Esophagus squamous epithelium (tissue), 5 donors: Measurements from ENCODE around the gene LDB2. TPM values are rescaled to one million over a fixed set of nuclear protein-coding genes. Genes with fewer than 3 reads are reported as not detected.

Experiments used
- DNase-seq: peaks from one replicate; lab custom pipeline; 2025; lab: John Stamatoyannopoulos, UW
- H3K27ac ChIP-seq, 4 donors: fragments of 200-600 bp; sonication (generic); one replicate each; pipeline ENCODE4 v1.5.1; 2016 to 2019; ENCODE audit warnings: mild to moderate bottlenecking in 1 of 4
- H3K27me3 ChIP-seq, 4 donors: fragments of 200-600 bp; sonication (generic); 1 replicate in 3 of 4; 2 replicates in 1 of 4; pipeline versions ENCODE4 v1.5.1 to v1.6.0; 2017 to 2021; ENCODE audit warnings: antibody characterized with exemption in 1 of 4
- H3K36me3 ChIP-seq, 3 donors: fragments of 200-600 bp; sonication (generic); one replicate each; pipeline ENCODE4 v1.5.1; 2016 to 2019
- H3K4me1 ChIP-seq, 3 donors: fragments of 200-600 bp; sonication (generic); one replicate each; pipeline ENCODE4 v1.5.1; 2017 to 2019
- H3K4me3 ChIP-seq, 4 donors: fragments of 200-600 bp; sonication (generic); 1 replicate in 3 of 4; 2 replicates in 1 of 4; pipeline ENCODE4 v1.5.1; 2016 to 2019; ENCODE audit warnings: mild to moderate bottlenecking in 2 of 4, moderate library complexity in 1 of 4
- H3K9me3 ChIP-seq, 3 donors: fragments of 200-600 bp; sonication (generic); one replicate each; pipeline ENCODE4 v1.5.1; 2016 to 2019
- CTCF ChIP-seq, 6 experiments: fragments of 450-650 bp in 4 of 6; fragments of 200-600 bp in 2 of 6; sonication (generic) in 2 of 6; IDR thresholded peaks; one replicate each; pipeline ENCODE4 v1.5.1; 2016 to 2019; ENCODE audit warnings: antibody characterized with exemption in 6 of 6, mild to moderate bottlenecking in 4 of 6, moderate library complexity in 4 of 6
- POLR2A ChIP-seq, 4 donors: fragments of 450-650 bp; IDR thresholded peaks; one replicate each; pipeline ENCODE4 v1.6.1; 2017; ENCODE audit warnings: antibody characterized with exemption in 4 of 4, mild to moderate bottlenecking in 4 of 4, moderate library complexity in 3 of 4
- WGBS, 2 donors: methylation state at CpG; one replicate each; pipeline ENCODE4 v1.1.5; 2018; 5-methylcytosine and 5-hydroxymethylcytosine counted together
- intact Hi-C: fragments of 100-400 bp; cut with DNase I; formaldehyde crosslinking; loops from one replicate; pipeline ENCODE4 v1.15.0; 2022
- total RNA-seq, 4 donors: library from RNA; depleted of rRNA; stranded (reverse); fragments of >200 nt; gene quantifications; one replicate each; pipeline ENCODE4 v1.1.0, GENCODE V29; 2016
- donor health status: DM: yes; HTN: yes; CAD: no.

The LDB2 gene
- total RNA-seq, 4 donors from 2014 or later: 3.0 to 16.0 (median 5.9) TPM

GRCh38 chr4:16537926-16538325, 360.5 kb downstream of the LDB2 start:
- TF ChIP-seq POLR2A (IDR thresholded peaks at IDR 0.05): no peak
- TF ChIP-seq CTCF (IDR thresholded peaks at IDR 0.05): no peak
- no peak overlapping the region for H3K27ac ChIP-seq
- H3K4me1 ChIP-seq: peaks cover 7 to 37% (median 8%) of the 10 kb centered on the region in 3 donors
- intact Hi-C loops: no loop called here
- H3K27me3 ChIP-seq: peaks cover 0 to 38% (median 0%) of the 10 kb centered on the region in 4 donors
- WGBS, 2 donors: 46 to 50% methylated on average over 1 of the region's 1 CpG
- H3K9me3 ChIP-seq: no peaks in the 10 kb centered on the region
- DNase-seq: no peak
- H3K4me3 ChIP-seq: no peak overlapping the region
- no peaks in the 10 kb centered on the region for H3K36me3 ChIP-seq

- H3K27ac ChIP-seq: peak overlapping the region in 3 of 4 donors; percentile 23 to 53 (median 49)
- peaks cover 0 to 59% (median 0%) of the 10 kb centered on the region in 4 donors for H3K27me3 ChIP-seq
- 7 to 8% methylated on average over 6 of the region's 6 CpGs for WGBS, 2 donors
- intact Hi-C loops: no loop called here
- TF ChIP-seq CTCF (IDR thresholded peaks at IDR 0.05): no peak
- TF ChIP-seq POLR2A (IDR thresholded peaks at IDR 0.05): no peak
- H3K4me3 ChIP-seq: no peak overlapping the region
- H3K4me1 ChIP-seq: peaks cover 0 to 42% (median 14%) of the 10 kb centered on the region in 3 donors
- no peaks in the 10 kb centered on the region for H3K9me3 ChIP-seq
- no peak for DNase-seq
- no peaks in the 10 kb centered on the region for H3K36me3 ChIP-seq
These were observed 366.0 kb downstream of the LDB2 start for GRCh38 chr4:16532240-16532970.

GRCh38 chr4:16530688-16531635, 367.5 kb downstream of the LDB2 start:
- no peaks in the 10 kb centered on the region for H3K9me3 ChIP-seq
- no peak for DNase-seq
- H3K4me3 ChIP-seq: no peak overlapping the region
- intact Hi-C loops: no loop called here
- 54 to 66% methylated on average over 3 of the region's 3 CpGs for WGBS, 2 donors
- peaks cover 0 to 62% (median 0%) of the 10 kb centered on the region in 4 donors for H3K27me3 ChIP-seq
- TF ChIP-seq POLR2A (IDR thresholded peaks at IDR 0.05) (no peak), CTCF (IDR thresholded peaks at IDR 0.05) (no peak)
- H3K27ac ChIP-seq: no peak overlapping the region
- no peaks in the 10 kb centered on the region for H3K36me3 ChIP-seq
- peaks cover 0 to 30% (median 14%) of the 10 kb centered on the region in 3 donors for H3K4me1 ChIP-seq

GRCh38 chr4:16524911-16525554, 373.4 kb downstream of the LDB2 start:
- intact Hi-C loops: no loop called here
- Histone ChIP-seq H3K4me3 (no peak overlapping the region), H3K36me3 (no peaks in the 10 kb centered on the region), H3K4me1 (peaks cover 0 to 15% (median 0%) of the 10 kb centered on the region in 3 donors), H3K27me3 (peaks cover 0 to 54% (median 0%) of the 10 kb centered on the region in 4 donors), H3K9me3 (no peaks in the 10 kb centered on the region), H3K27ac (peak overlapping the region in 1 of 4 donors; percentile 29)
- WGBS, 2 donors: 56 to 77% methylated on average over 5 of the region's 5 CpGs
- no peak for DNase-seq
- TF ChIP-seq CTCF (IDR thresholded peaks at IDR 0.05) (no peak), POLR2A (IDR thresholded peaks at IDR 0.05) (no peak)
